ENCODE measurements around the gene KCTD16. TPM values are rescaled to one million over a fixed set of nuclear protein-coding genes. Genes with fewer than 3 reads are reported as not detected.

The KCTD16 gene
- polyA plus RNA-seq, 1 of the 3 experiments (the other 2 are of a cell fraction), result 0.03 TPM

DNA sequence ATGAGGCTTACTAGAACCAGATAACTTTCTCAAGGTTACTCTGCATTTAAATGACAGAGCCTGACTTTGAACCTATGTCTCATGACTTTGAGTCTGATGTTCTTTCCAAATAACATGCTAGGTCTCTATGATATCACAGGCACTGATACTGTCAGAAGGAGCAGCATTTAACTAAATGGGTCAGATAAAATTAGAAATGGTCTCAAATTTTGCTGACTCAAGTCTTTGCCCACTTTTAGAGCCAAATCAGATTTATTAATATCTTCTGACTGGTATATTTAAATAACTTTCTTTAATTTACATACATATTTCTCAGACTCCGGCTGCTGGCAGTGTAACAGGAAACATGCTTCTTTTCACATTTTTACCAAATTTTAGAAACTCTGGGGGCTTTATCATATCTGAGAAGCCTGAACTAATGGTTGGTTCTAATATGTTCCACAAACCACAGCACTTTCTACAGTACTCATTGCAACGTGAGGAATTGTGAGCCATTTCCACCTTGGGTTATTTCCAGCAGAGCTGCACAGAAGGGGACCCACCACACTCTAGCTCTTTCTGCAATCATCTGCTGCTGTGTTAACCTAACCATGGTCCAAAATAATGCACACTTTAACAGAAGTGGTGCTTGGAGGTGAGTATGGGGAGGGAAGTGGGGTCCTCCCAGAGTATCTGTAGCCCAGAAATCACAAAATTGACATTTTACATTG is 79.2 kb downstream of the KCTD16 start:
- Histone ChIP-seq H3K79me2 (ENCODE audit: insufficient read depth) (no peaks in the 10 kb centered on the region), H3F3A (replicated peaks; ENCODE audit: insufficient read depth) (no peaks in the 10 kb centered on the region), H3K4me2 (no peak overlapping the region), H2AFZ (ENCODE audit: low read depth) (no peak overlapping the region), H3K9me2 (no peaks in the 10 kb centered on the region), H3K4me3 (ENCODE audit: low read depth in 2 of 2, low read length in 1 of 2) (no peak overlapping the region), H3K27me3 (ENCODE audit: insufficient read depth) (no peaks in the 10 kb centered on the region), H3K9me3 (no peaks in the 10 kb centered on the region), H3K9ac (no peak overlapping the region), H3K36me3 (replicated peaks in 1 of 2; ENCODE audit: control insufficient read depth in 1 of 2, insufficient read depth in 2 of 2, low read length in 1 of 2) (no peaks in the 10 kb centered on the region), H3K4me1 (ENCODE audit: control insufficient read depth in 1 of 2, insufficient read depth in 2 of 2, low read depth in 1 of 2, low read length in 1 of 2) (no peaks in the 10 kb centered on the region; a peak in 1 of 4 replicates), H4K20me1 (ENCODE audit: insufficient read depth) (no peaks in the 10 kb centered on the region), H3K27ac (ENCODE audit: low read depth in 2 of 2, low read length in 1 of 2) (no peak overlapping the region)
- no peak for TF ChIP-seq RXRA (IDR thresholded peaks at IDR 0.05; ENCODE audit: borderline replicate concordance, low read depth)
- POLR2A ChIA-PET, result no interaction called here
- no peak for DNase-seq
- WGBS (ENCODE audit: low lambda C conversion rate), result 48% methylated on average over 2 of the region's 2 CpGs
- CTCF ChIA-PET, result no interaction called here

- Histone ChIP-seq H3K79me2 (ENCODE audit: insufficient read depth) (no peaks in the 10 kb centered on the region), H2AFZ (ENCODE audit: low read depth) (no peak overlapping the region), H3K9me2 (no peaks in the 10 kb centered on the region), H4K20me1 (ENCODE audit: insufficient read depth) (no peaks in the 10 kb centered on the region), H3K27me3 (ENCODE audit: insufficient read depth) (no peaks in the 10 kb centered on the region), H3K9ac (no peak overlapping the region), H3K4me1 (ENCODE audit: control insufficient read depth in 1 of 2, insufficient read depth in 2 of 2, low read depth in 1 of 2, low read length in 1 of 2) (no peaks in the 10 kb centered on the region), H3K4me3 (ENCODE audit: low read depth in 2 of 2, low read length in 1 of 2) (no peak overlapping the region), H3K27ac (ENCODE audit: low read depth in 2 of 2, low read length in 1 of 2) (no peak overlapping the region), H3K4me2 (no peak overlapping the region), H3K36me3 (replicated peaks in 1 of 2; ENCODE audit: control insufficient read depth in 1 of 2, insufficient read depth in 2 of 2, low read length in 1 of 2) (no peaks in the 10 kb centered on the region), H3F3A (replicated peaks; ENCODE audit: insufficient read depth) (no peaks in the 10 kb centered on the region), H3K9me3 (no peaks in the 10 kb centered on the region)
- DNase-seq, result no peak
- ChIA-PET POLR2A (no interaction called here), CTCF (no interaction called here)
- TF ChIP-seq RFX5 (IDR thresholded peaks at IDR 0.05; ENCODE audit: low read length) (no peak), POLR2AphosphoS5 (IDR thresholded peaks at IDR 0.05; ENCODE audit: low read depth, low read length) (no peak), NRF1 (IDR thresholded peaks at IDR 0.05; ENCODE audit: low read depth, low read length) (no peak), FOXM1 (IDR thresholded peaks at IDR 0.05; ENCODE audit: low read depth) (no peak)
- 87% methylated on average over 2 of the region's 2 CpGs for WGBS (ENCODE audit: low lambda C conversion rate)
Measured at GRCh38 chr5:144254552-144254951, 83.9 kb downstream of the KCTD16 start.

- H3K27me3 ChIP-seq (ENCODE audit: insufficient read depth), result no peaks in the 10 kb centered on the region
- H3K27ac ChIP-seq (ENCODE audit: low read depth in 2 of 2, low read length in 1 of 2), result no peak overlapping the region
- H3K36me3 ChIP-seq (replicated peaks in 1 of 2; ENCODE audit: control insufficient read depth in 1 of 2, insufficient read depth in 2 of 2, low read length in 1 of 2), result no peaks in the 10 kb centered on the region
- H3K4me1 ChIP-seq (ENCODE audit: control insufficient read depth in 1 of 2, insufficient read depth in 2 of 2, low read depth in 1 of 2, low read length in 1 of 2), result no peaks in the 10 kb centered on the region
- WGBS (ENCODE audit: low lambda C conversion rate), result 26% methylated on average over 2 of the region's 2 CpGs
- H3F3A ChIP-seq (replicated peaks; ENCODE audit: insufficient read depth), result no peaks in the 10 kb centered on the region
- H3K79me2 ChIP-seq (ENCODE audit: insufficient read depth), result no peaks in the 10 kb centered on the region
- H2AFZ ChIP-seq (ENCODE audit: low read depth), result no peak overlapping the region
- no peak overlapping the region for H3K4me3 ChIP-seq (ENCODE audit: low read depth in 2 of 2, low read length in 1 of 2)
- H3K9ac ChIP-seq, result no peak overlapping the region
- H3K4me2 ChIP-seq, result no peak overlapping the region
- H4K20me1 ChIP-seq (ENCODE audit: insufficient read depth), result no peaks in the 10 kb centered on the region
- ChIA-PET POLR2A (no interaction called here), CTCF (interaction anchor here (1.5 kb wide), 1 partner anchor 27 kb away, joined by 3 read pairs; no protein-coding TSS in a partner anchor)
- TF ChIP-seq POLR2AphosphoS5 (IDR thresholded peaks at IDR 0.05; ENCODE audit: low read depth, low read length), result no peak
- TF ChIP-seq GABPA (IDR thresholded peaks at IDR 0.05; ENCODE audit: low read depth), result no peak
- no peak for TF ChIP-seq RAD21 (IDR thresholded peaks at IDR 0.05; ENCODE audit: low read length)
- TF ChIP-seq PBX3 (IDR thresholded peaks at IDR 0.05), result no peak
- TF ChIP-seq TCF12 (IDR thresholded peaks at IDR 0.05), result no peak
- TF ChIP-seq RXRA (IDR thresholded peaks at IDR 0.05; ENCODE audit: borderline replicate concordance, low read depth), result no peak
- TF ChIP-seq FOSL2 (IDR thresholded peaks at IDR 0.05; ENCODE audit: borderline replicate concordance, low read depth), result no peak
- no peaks in the 10 kb centered on the region for H3K9me3 ChIP-seq
- H3K9me2 ChIP-seq, result no peaks in the 10 kb centered on the region
- DNase-seq, result no peak
Measured at GRCh38 chr5:144260121-144260520, 89.4 kb downstream of the KCTD16 start.

Data from SK-N-SH (cell line).